Measurements from ENCODE around the gene SCYL1. TPM values are rescaled to one million over a fixed set of nuclear protein-coding genes. Genes with fewer than 3 reads are reported as not detected.

Gene SCYL1
- total and polyA plus RNA-seq, 2 of the 4 experiments (the other 2 are of a cell fraction), result 96.4 to 150 TPM

GRCh38 chr11:65493367-65494176 lies 31.3 kb upstream of the SCYL1 start:
- Histone ChIP-seq H3K27me3 (ENCODE audit: control insufficient read depth, insufficient read depth, low read length) (no peaks in the 10 kb centered on the region), H3K4me3 (ENCODE audit: insufficient read depth, low read depth, low read length) (no peak overlapping the region), H3K9ac (ENCODE audit: low read depth, low read length) (peak overlapping the region; percentile 57), H4K91ac (ENCODE audit: insufficient read depth, low read depth, low read length) (peak overlapping the region; percentile 96), H4K5ac (ENCODE audit: low read depth, low read length) (peak overlapping the region; percentile 40), H2AK9ac (replicated peaks; ENCODE audit: low read depth, low read length, poor library complexity) (peak overlapping the region; percentile 75), H3K4me1 (ENCODE audit: control insufficient read depth, insufficient read depth, low read length) (peaks cover 45% of the 10 kb centered on the region), H3K56ac (ENCODE audit: extremely low read depth, insufficient read depth, low read length) (peak overlapping the region; percentile 92), H3K4ac (ENCODE audit: low read depth, low read length) (peak overlapping the region; percentile 100), H2AK5ac (ENCODE audit: low read depth, low read length) (peak overlapping the region; percentile 100), H3K79me1 (ENCODE audit: low read depth in 1 of 2, low read length in 2 of 2) (peaks cover 6 to 55% of the 10 kb centered on the region in 2 experiments; a peak in 3 of 4 replicates), H2BK5ac (ENCODE audit: low read depth, low read length, poor library complexity, severe bottlenecking) (peak overlapping the region; percentile 98), H2BK120ac (ENCODE audit: low read depth, low read length) (peak overlapping the region; percentile 99), H3K18ac (ENCODE audit: low read depth, low read length) (peak overlapping the region; percentile 92), H3K9me1 (ENCODE audit: insufficient read depth, low read length) (peaks cover 14% of the 10 kb centered on the region), H2BK20ac (ENCODE audit: low read depth, low read length) (peak overlapping the region; percentile 76), H3K23ac (ENCODE audit: low read depth, low read length) (peak overlapping the region; percentile 98), H3K36me3 (ENCODE audit: control insufficient read depth, insufficient read depth, low read length) (no peaks in the 10 kb centered on the region), H4K8ac (ENCODE audit: low read depth in 2 of 2, low read length in 2 of 2) (peak overlapping the region; percentile 56 to 97), H2AFZ (replicated peaks; ENCODE audit: low read length, poor library complexity) (peak overlapping the region; percentile 52), H2BK15ac (ENCODE audit: low read depth, low read length) (peak overlapping the region; percentile 95; the same call in 2 of the 3 replicates), H3K14ac (replicated peaks; ENCODE audit: low read depth, low read length) (peak overlapping the region; percentile 76; the same call in 1 of the 2 replicates), H3K4me2 (ENCODE audit: low read depth, low read length) (peak overlapping the region; percentile 43), H3K9me3 (ENCODE audit: control insufficient read depth, insufficient read depth, low read length) (no peaks in the 10 kb centered on the region), H4K20me1 (ENCODE audit: insufficient read depth, low read length) (no peaks in the 10 kb centered on the region; the same call in 1 of the 2 replicates), H3K27ac (ENCODE audit: insufficient read depth, low read length) (peak overlapping the region; percentile 98)
- WGBS, 2 experiments (ENCODE audit: extremely low coverage in 2 of 2, insufficient read length in 1 of 2), result 28% methylated on average over 7 of the region's 12 CpGs; no CpG with 5 or more reads in 1 of the 2 experiments
- peak; percentile 97 for DNase-seq
- BruUV-seq (replicated peaks), result TSS peak; percentile 29
- CTCF ChIA-PET, result interaction anchor here (0.5 to 2.4 kb wide), 3 partner anchors 14 to 28 kb away, joined by 6 to 11 read pairs (median 8); no protein-coding TSS in a partner anchor
- in situ Hi-C loops (cut with MboI; ENCODE audit: low sequenced_read_pairs), result no loop called here
- POLR2A ChIA-PET (ENCODE audit: unreplicated experiment), result interaction anchor here (0.8 to 9.6 kb wide), 4 partner anchors 9 to 72 kb away, joined by 3 to 400 read pairs (median 17); partner anchors contain the start of genes MALAT1 and NEAT1
- intact Hi-C loops (cut with micrococcal nuclease), result no loop called here
- dilution Hi-C loops (cut with HindIII; ENCODE audit: low sequenced_read_pairs, unreplicated experiment), result no loop called here
- ATAC-seq (ENCODE audit: low read depth), result peak; percentile 1; the same call in 1 of the 2 replicates
- TF ChIP-seq MXI1 (IDR thresholded peaks at IDR 0.05; ENCODE audit: borderline replicate concordance, low read depth, low read length), result no peak
- 0 out of 2 replicates have a peak, but pooled peaks have one; percentile 7 for TF ChIP-seq SMC3 (IDR thresholded peaks at IDR 0.05; ENCODE audit: low read depth, low read length)
- no peak for TF ChIP-seq ELK1 (IDR thresholded peaks at IDR 0.05; ENCODE audit: borderline replicate concordance, low read depth, low read length)
- TF ChIP-seq BHLHE40 (IDR thresholded peaks at IDR 0.05; ENCODE audit: low read depth, low read length), result no peak
- TF ChIP-seq FOS (IDR thresholded peaks at IDR 0.05; ENCODE audit: low read depth, low read length), result 0 out of 2 replicates have a peak, but pooled peaks have one; percentile 16
- peak; percentile 30; the same call in 1 of the 2 replicates for TF ChIP-seq RAD21 (IDR thresholded peaks at IDR 0.05; ENCODE audit: low read length)
- TF ChIP-seq CHD1 (IDR thresholded peaks at IDR 0.05; ENCODE audit: low read depth, low read length), result no peak
- no peak for TF ChIP-seq MAZ (IDR thresholded peaks at IDR 0.05; ENCODE audit: borderline replicate concordance, low read depth, low read length)
- no peak for TF ChIP-seq RFX5 (IDR thresholded peaks at IDR 0.05; ENCODE audit: low read depth, low read length)
- no peak for TF ChIP-seq RCOR1 (IDR thresholded peaks at IDR 0.05; ENCODE audit: insufficient replicate concordance, low read length)
- TF ChIP-seq MAFK (IDR thresholded peaks at IDR 0.05; ENCODE audit: low read depth, low read length), result peak; percentile 45
- TF ChIP-seq POLR2A (IDR thresholded peaks at IDR 0.05; ENCODE audit: low read depth, low read length), result peak; percentile 25; the same call in 1 of the 2 replicates
- TF ChIP-seq CTCF (conservative IDR thresholded peaks at IDR 0.05; ENCODE audit: low read depth, low read length), result no peak

All from IMR-90 (cell line).